B cell (primary cell): ENCODE results near the gene NOL3. TPM values are rescaled to one million over a fixed set of nuclear protein-coding genes. Genes with fewer than 3 reads are reported as not detected.

Experiments used
- ATAC-seq: fragments of 200-7000 bp; cut with Tn5 transposase; one replicate; pipeline ENCODE4 v1.10.0; 2021; ENCODE audit warnings: low read depth, mild to moderate bottlenecking, moderate number of reproducible peaks, moderate library complexity
- CTCF ChIA-PET: fragments of 350-600 bp; sonication (Branson Sonifier 250); formaldehyde crosslinking; loops from one replicate; lab custom pipeline; 2021; ENCODE audit warnings: antibody characterized with exemption, inconsistent platforms; lab: Charles Lee
- POLR2A ChIA-PET: fragments of 350-600 bp; sonication (Branson Sonifier 250); formaldehyde crosslinking; loops from one replicate; lab custom pipeline; 2021; ENCODE audit warnings: antibody characterized with exemption; lab: Charles Lee
- DNase-seq: peaks from one replicate; pipeline ENCODE4 v3.0.0; 2013
- H2AFZ ChIP-seq: 2 replicates; pipeline ENCODE4 v1.6.1; 2012; ENCODE audit warnings: mild to moderate bottlenecking, low read depth, low read length; ENCODE audit not compliant: insufficient read depth, poor library complexity, severe bottlenecking
- H3K27ac ChIP-seq, 2 donors: 1 replicate in 1 of 2; 2 replicates in 1 of 2; pipeline ENCODE4 v1.5.1; 2012 to 2013; ENCODE audit warnings: low read length in 2 of 2, mild to moderate bottlenecking in 2 of 2, moderate library complexity in 1 of 2
- H3K27me3 ChIP-seq, 4 experiments: fragments of 200-600 bp in 1 of 4; sonication (generic) in 1 of 4; replicated peaks in 1 of 4; 1 replicate in 2 of 4; 2 replicates in 2 of 4; pipeline versions ENCODE4 v1.6.1 to v1.7.0; 2013 to 2016; ENCODE audit warnings: low read length in 3 of 4, mild to moderate bottlenecking in 2 of 4, mixed read lengths in 1 of 4, moderate library complexity in 1 of 4; ENCODE audit not compliant: insufficient read depth in 4 of 4, control insufficient read depth in 3 of 4; ENCODE audit errors: control extremely low read depth in 1 of 4
- H3K36me3 ChIP-seq, 2 experiments: replicated peaks in 1 of 2; 1 replicate in 1 of 2; 2 replicates in 1 of 2; pipeline versions ENCODE4 v1.6.1 to v1.7.1; 2013; ENCODE audit warnings: low read length in 1 of 2; ENCODE audit not compliant: insufficient read depth in 2 of 2, control insufficient read depth in 1 of 2; ENCODE audit errors: control extremely low read depth in 1 of 2, extremely low read depth in 1 of 2
- H3K4me1 ChIP-seq, 2 donors: fragments of 200-600 bp in 1 of 2; sonication (generic) in 1 of 2; 1 replicate in 1 of 2; 2 replicates in 1 of 2; pipeline versions ENCODE4 v1.5.1 to v1.6.1; 2013 to 2017; ENCODE audit warnings: low read length in 2 of 2; ENCODE audit not compliant: control insufficient read depth in 2 of 2, insufficient read depth in 2 of 2
- H3K4me2 ChIP-seq: replicated peaks from 2 replicates; pipeline ENCODE3; 2012; ENCODE audit warnings: mild to moderate bottlenecking, low read depth, low read length; ENCODE audit not compliant: poor library complexity, severe bottlenecking
- H3K4me3 ChIP-seq, 5 experiments: fragments of 200-600 bp in 1 of 5; sonication (generic) in 1 of 5; 1 replicate in 3 of 5; 2 replicates in 2 of 5; pipeline versions ENCODE4 v1.5.1 to v1.7.0; 2011 to 2016; ENCODE audit warnings: low read length in 4 of 5, mild to moderate bottlenecking in 4 of 5, low read depth in 2 of 5, control low read depth in 1 of 5, moderate library complexity in 1 of 5; ENCODE audit not compliant: insufficient read depth in 1 of 5; ENCODE audit errors: control extremely low read depth in 1 of 5, extremely low read depth in 1 of 5
- H3K79me2 ChIP-seq: fragments of 200-600 bp; sonication (generic); one replicate; pipeline ENCODE4 v1.6.0; 2016; ENCODE audit warnings: low read length; ENCODE audit not compliant: control insufficient read depth, insufficient read depth
- H3K9ac ChIP-seq: fragments of 200-600 bp; sonication (generic); 2 replicates; pipeline ENCODE4 v1.6.1; 2017; ENCODE audit warnings: mild to moderate bottlenecking, low read length, moderate library complexity
- H3K9me3 ChIP-seq, 3 donors: one replicate each; pipeline versions ENCODE4 v1.6.1 to v1.7.1; 2013; ENCODE audit warnings: low read length in 2 of 3; ENCODE audit not compliant: control insufficient read depth in 2 of 3, insufficient read depth in 1 of 3; ENCODE audit errors: control extremely low read depth in 1 of 3
- H4K20me1 ChIP-seq: 2 replicates; pipeline ENCODE4 v1.6.0; 2012; ENCODE audit warnings: mild to moderate bottlenecking, low read length; ENCODE audit not compliant: insufficient read depth, control insufficient read depth, poor library complexity, severe bottlenecking
- H3K27ac Mint-ChIP-seq: one replicate; pipeline ENCODE4 v1.8.0; 2021; ENCODE audit warnings: mixed read lengths
- H3K27me3 Mint-ChIP-seq: one replicate; pipeline ENCODE4 v1.8.0; 2021; ENCODE audit warnings: mixed read lengths
- H3K4me1 Mint-ChIP-seq: one replicate; pipeline ENCODE4 v1.8.0; 2021; ENCODE audit warnings: mixed read lengths
- H3K4me3 Mint-ChIP-seq: one replicate; pipeline ENCODE4 v1.8.0; 2021; ENCODE audit warnings: mixed read lengths
- H3K9me3 Mint-ChIP-seq: one replicate; pipeline ENCODE4 v1.8.0; 2022; ENCODE audit warnings: mixed read lengths; ENCODE audit not compliant: insufficient read depth
- CTCF ChIP-seq: fragments of 200-600 bp; IDR thresholded peaks from one replicate; pipeline ENCODE4 v1.8.0; 2022; ENCODE audit warnings: antibody characterized with exemption, mild to moderate bottlenecking
- EZH2 ChIP-seq: IDR thresholded peaks from 2 replicates; pipeline ENCODE4 v1.6.1; 2012; ENCODE audit warnings: borderline replicate concordance, low read depth, mild to moderate bottlenecking, moderate library complexity, low read length; ENCODE audit not compliant: insufficient read depth, poor library complexity, severe bottlenecking
- WGBS: methylation state at CpG from one replicate; pipeline ENCODE4 v1.1.5; 2013; ENCODE audit warnings: missing lambda C conversion rate; ENCODE audit not compliant: insufficient coverage; 5-methylcytosine and 5-hydroxymethylcytosine counted together
- intact Hi-C: fragments of 100-400 bp; cut with micrococcal nuclease; formaldehyde crosslinking; loops from one replicate; pipeline ENCODE4 v1.10.0; 2022
- polyA plus RNA-seq: library from polyadenylated mRNA; depleted of rRNA; stranded (reverse); fragments of >200 nt; gene quantifications from 2 replicates; pipeline ENCODE4 v1.2.3, GENCODE V29; 2012
- total RNA-seq, 2 donors: library from RNA; stranded (reverse); fragments of 120-200 nt in 1 of 2; gene quantifications; 1 replicate in 1 of 2; 2 replicates in 1 of 2; pipeline versions ENCODE4 v1.2.3 to v1.2.4, GENCODE V29; 2013 to 2022

Gene NOL3
- total and polyA plus RNA-seq, 2 donors (not counting 1 experiment from before 2014, with no cell fraction given): 0.60 to 0.96 TPM

- Histone ChIP-seq H3K27ac (no peak overlapping the region), H3K4me2 (no peak overlapping the region), H3K4me1 (peaks cover 56 to 64% of the 10 kb centered on the region in 2 donors), H3K4me3 (no peak overlapping the region), H3K27me3 (peaks cover 0 to 95% (median 64%) of the 10 kb centered on the region in 4 experiments), H3K79me2 (no peaks in the 10 kb centered on the region), H3K36me3 (no peaks in the 10 kb centered on the region), H4K20me1 (peaks cover 20% of the 10 kb centered on the region), H3K9me3 (peaks cover 0 to 47% (median 0%) of the 10 kb centered on the region in 3 donors), H3K9ac (no peak overlapping the region), H2AFZ (no peak overlapping the region)
- CTCF ChIA-PET: no interaction called here
- 37% methylated on average over 14 of the region's 18 CpGs for WGBS
- peaks cover 40% of the 10 kb centered on the region for H3K4me1 Mint-ChIP-seq
- ATAC-seq (no peak), DNase-seq (no peak)
- no peak overlapping the region for H3K27ac Mint-ChIP-seq
- intact Hi-C loops: no loop called here
- no peak overlapping the region for H3K4me3 Mint-ChIP-seq
- POLR2A ChIA-PET: interaction anchor here (0.6 kb wide), 2 partner anchors 26 to 131 kb away, joined by 3 to 4 read pairs; no protein-coding TSS in a partner anchor
- no peaks in the 10 kb centered on the region for H3K9me3 Mint-ChIP-seq
- H3K27me3 Mint-ChIP-seq: peaks cover 58% of the 10 kb centered on the region
- TF ChIP-seq CTCF (no peak), EZH2 (no peak)
Measured at GRCh38 chr16:67166110-67166547, 4.2 kb upstream of the NOL3 start.

DNA sequence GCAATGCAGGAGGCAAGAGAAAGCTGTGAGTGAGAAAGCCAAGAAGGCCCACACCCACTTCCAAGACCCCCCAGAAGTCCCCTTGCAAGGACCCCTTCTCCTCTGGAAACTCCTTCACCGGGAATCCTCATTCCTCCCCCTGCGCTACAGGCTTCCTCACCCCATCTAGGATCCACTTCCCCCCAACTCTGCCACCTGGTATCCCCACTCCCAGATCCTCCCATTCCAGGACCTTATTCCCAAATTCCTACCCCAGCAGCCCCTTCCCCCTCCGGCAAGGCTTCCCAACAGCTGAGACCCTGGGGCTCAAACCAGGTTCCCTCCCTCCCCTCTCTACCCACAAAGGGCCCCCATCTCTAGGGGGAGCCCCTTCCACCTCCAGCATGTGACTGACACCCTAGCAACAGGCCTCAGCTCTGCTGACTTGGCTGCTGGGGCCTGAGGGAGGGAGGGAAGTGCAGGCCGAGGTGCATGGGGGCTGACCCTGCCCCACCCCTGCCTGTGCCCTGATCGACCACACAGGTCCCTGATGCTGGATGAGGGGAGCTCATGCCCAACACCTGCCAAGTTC lies 3.7 kb upstream of the NOL3 start:
- peaks cover 0 to 95% (median 67%) of the 10 kb centered on the region in 4 experiments for H3K27me3 ChIP-seq
- no peak for DNase-seq

More for the DNA sequence above, 3.7 kb upstream of the NOL3 start:
- ChIA-PET POLR2A (no interaction called here), CTCF (no interaction called here)
- no peak overlapping the region for H3K4me2 ChIP-seq
- H3K4me1 ChIP-seq: peaks cover 51 to 62% of the 10 kb centered on the region in 2 donors
- ATAC-seq: no peak
- intact Hi-C loops: no loop called here
- H3K9ac ChIP-seq: no peak overlapping the region
- no peaks in the 10 kb centered on the region for H3K36me3 ChIP-seq
- no peak overlapping the region for H2AFZ ChIP-seq
- TF ChIP-seq CTCF: no peak
- H4K20me1 ChIP-seq: peaks cover 15% of the 10 kb centered on the region
- peaks cover 0 to 42% (median 0%) of the 10 kb centered on the region in 3 donors for H3K9me3 ChIP-seq
- H3K27me3 Mint-ChIP-seq: peaks cover 61% of the 10 kb centered on the region
- 78% methylated on average over 4 of the region's 5 CpGs for WGBS
- H3K79me2 ChIP-seq: no peaks in the 10 kb centered on the region
- no peak overlapping the region for H3K27ac ChIP-seq
- H3K9me3 Mint-ChIP-seq: no peaks in the 10 kb centered on the region
- H3K4me1 Mint-ChIP-seq: peaks cover 42% of the 10 kb centered on the region
- H3K4me3 ChIP-seq: no peak overlapping the region
- H3K27ac Mint-ChIP-seq: no peak overlapping the region
- H3K4me3 Mint-ChIP-seq: no peak overlapping the region
